ENCODE measurements around the gene SERPINA12. TPM values are rescaled to one million over a fixed set of nuclear protein-coding genes. Genes with fewer than 3 reads are reported as not detected.

SERPINA12 gene
- total and polyA plus RNA-seq, 2 of the 13 experiments (the other 11 are each of a cell fraction or from before 2014, with no cell fraction given), result 0.08 TPM; not detected in 1

GRCh38 chr14:94548131-94548998 lies 39.1 kb upstream of the SERPINA12 start (continued):
- TF ChIP-seq ZHX1 (CRISPR knock-in tag; IDR thresholded peaks at IDR 0.05; ENCODE audit: low read depth) (no peak), ZNF407 (CRISPR knock-in tag; IDR thresholded peaks at IDR 0.05; ENCODE audit: not compliant biosample characterization) (no peak), RFX3 (CRISPR knock-in tag; IDR thresholded peaks at IDR 0.05) (no peak), ZNF558 (CRISPR knock-in tag; IDR thresholded peaks at IDR 0.05; ENCODE audit: borderline replicate concordance) (no peak), ZNF891 (CRISPR knock-in tag; IDR thresholded peaks at IDR 0.05) (no peak), DPF2 (CRISPR knock-in tag; IDR thresholded peaks at IDR 0.05; ENCODE audit: borderline replicate concordance, low read depth) (peak; percentile 63; the same call in 1 of the 2 replicates), TSC22D2 (CRISPR knock-in tag; IDR thresholded peaks at IDR 0.05; ENCODE audit: borderline replicate concordance) (no peak), SAFB2 (CRISPR knock-in tag; IDR thresholded peaks at IDR 0.05; ENCODE audit: borderline replicate concordance, low read depth) (peak; percentile 42; the same call in 1 of the 2 replicates), KLF15 (CRISPR knock-in tag; IDR thresholded peaks at IDR 0.05; ENCODE audit: borderline replicate concordance) (no peak), FUBP1 (CRISPR knock-in tag; IDR thresholded peaks at IDR 0.05; ENCODE audit: borderline replicate concordance) (0 out of 2 replicates have a peak, but pooled peaks have one; percentile 51), MAF1 (CRISPR knock-in tag; IDR thresholded peaks at IDR 0.05; ENCODE audit: borderline replicate concordance) (no peak), SKI (IDR thresholded peaks at IDR 0.05; ENCODE audit: partially characterized antibody) (no peak), ZBTB7B (CRISPR knock-in tag; IDR thresholded peaks at IDR 0.05) (peak; percentile 81)

Measured in HepG2 (cell line).